UCSD-AML1 (cell line): Measurements from ENCODE around the gene EPHA3.

Source experiments
- DNase-seq: peaks from one replicate; lab custom pipeline; 2025; ENCODE audit not compliant: unreplicated experiment; lab: John Stamatoyannopoulos, UW

Gene EPHA3

DNA sequence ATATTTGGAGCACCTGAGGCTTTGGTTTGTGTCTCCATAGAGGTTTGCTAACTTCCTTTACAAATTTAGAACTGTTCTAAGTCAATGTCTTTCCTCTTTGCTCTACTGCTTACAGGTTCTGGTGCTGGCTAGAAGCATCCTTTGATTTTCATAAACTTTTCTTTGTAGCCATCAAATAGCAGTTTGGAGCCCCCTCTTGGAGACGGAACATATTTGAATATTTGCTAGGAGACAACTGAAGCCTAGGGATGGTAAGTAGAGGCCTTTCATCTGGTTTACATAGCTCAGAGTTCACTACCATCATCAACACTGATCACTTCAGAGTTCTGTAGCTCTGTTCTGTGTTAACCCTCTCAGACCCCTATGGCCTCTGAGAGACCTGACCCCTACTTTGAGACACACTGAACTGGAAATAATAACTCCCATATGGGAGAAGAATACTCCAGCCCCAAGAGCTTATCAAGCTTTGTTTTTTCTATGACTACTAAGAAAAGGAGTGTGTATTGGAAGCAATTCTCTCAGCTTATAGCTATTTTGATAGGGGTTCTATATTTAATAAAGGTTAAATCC is 420.4 kb downstream of the EPHA3 start:
- no peak for DNase-seq
